ENCODE data around the gene IL25. TPM values are rescaled to one million over a fixed set of nuclear protein-coding genes. Genes with fewer than 3 reads are reported as not detected.
"Not testable (repeated sequence)": the region's sequence is repeated elsewhere in the genome, so short reads cannot be mapped to it uniquely, and the experiment has no call there.

IL25 gene
- total RNA-seq, 1 experiment from 2014 or later: not detected

GRCh38 chr14:23324993-23325392, 47.6 kb upstream of the IL25 start:
- no peaks in the 10 kb centered on the region for H3K27me3 ChIP-seq (ENCODE audit: control insufficient read depth, insufficient read depth, low read length)
- TF ChIP-seq, protein P1, sequence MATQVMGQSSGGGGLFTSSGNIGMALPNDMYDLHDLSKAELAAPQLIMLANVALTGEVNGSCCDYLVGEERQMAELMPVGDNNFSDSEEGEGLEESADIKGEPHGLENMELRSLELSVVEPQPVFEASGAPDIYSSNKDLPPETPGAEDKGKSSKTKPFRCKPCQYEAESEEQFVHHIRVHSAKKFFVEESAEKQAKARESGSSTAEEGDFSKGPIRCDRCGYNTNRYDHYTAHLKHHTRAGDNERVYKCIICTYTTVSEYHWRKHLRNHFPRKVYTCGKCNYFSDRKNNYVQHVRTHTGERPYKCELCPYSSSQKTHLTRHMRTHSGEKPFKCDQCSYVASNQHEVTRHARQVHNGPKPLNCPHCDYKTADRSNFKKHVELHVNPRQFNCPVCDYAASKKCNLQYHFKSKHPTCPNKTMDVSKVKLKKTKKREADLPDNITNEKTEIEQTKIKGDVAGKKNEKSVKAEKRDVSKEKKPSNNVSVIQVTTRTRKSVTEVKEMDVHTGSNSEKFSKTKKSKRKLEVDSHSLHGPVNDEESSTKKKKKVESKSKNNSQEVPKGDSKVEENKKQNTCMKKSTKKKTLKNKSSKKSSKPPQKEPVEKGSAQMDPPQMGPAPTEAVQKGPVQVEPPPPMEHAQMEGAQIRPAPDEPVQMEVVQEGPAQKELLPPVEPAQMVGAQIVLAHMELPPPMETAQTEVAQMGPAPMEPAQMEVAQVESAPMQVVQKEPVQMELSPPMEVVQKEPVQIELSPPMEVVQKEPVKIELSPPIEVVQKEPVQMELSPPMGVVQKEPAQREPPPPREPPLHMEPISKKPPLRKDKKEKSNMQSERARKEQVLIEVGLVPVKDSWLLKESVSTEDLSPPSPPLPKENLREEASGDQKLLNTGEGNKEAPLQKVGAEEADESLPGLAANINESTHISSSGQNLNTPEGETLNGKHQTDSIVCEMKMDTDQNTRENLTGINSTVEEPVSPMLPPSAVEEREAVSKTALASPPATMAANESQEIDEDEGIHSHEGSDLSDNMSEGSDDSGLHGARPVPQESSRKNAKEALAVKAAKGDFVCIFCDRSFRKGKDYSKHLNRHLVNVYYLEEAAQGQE (IDR thresholded peaks at IDR 0.05; ENCODE audit: insufficient read depth in 1 of 2, low read depth in 2 of 2, low read length in 1 of 2): no peak
- TF ChIP-seq TCF7L2 (IDR thresholded peaks at IDR 0.05; ENCODE audit: low read depth, low read length) (no peak), SIN3A (IDR thresholded peaks at IDR 0.05; ENCODE audit: borderline replicate concordance, insufficient read depth, low read depth, low read length) (no peak), POLR2AphosphoS5 (IDR thresholded peaks at IDR 0.05; ENCODE audit: low read depth, low read length) (no peak), CTCF (IDR thresholded peaks at IDR 0.05) (no peak)
- intact Hi-C loops (cut with micrococcal nuclease; ENCODE audit: unreplicated experiment): loop anchor here (5.0 to 10.0 kb wide), 3 partner anchors 57 to 230 kb away; partner anchors contain the start of genes THTPA and ZFHX2
- in situ Hi-C loops (cut with HindIII; ENCODE audit: low pct_unique_long_range_greater_than_20kb, low sequenced_read_pairs): no loop called here
- no peak overlapping the region for H3K4me3 ChIP-seq (ENCODE audit: low read depth in 2 of 2, low read length in 2 of 2)
- DNase-seq (ENCODE audit: low read depth, low spot score) (no peak), ATAC-seq (no peak)
- H3K27ac ChIP-seq (ENCODE audit: low read length): no peak overlapping the region
- ChIA-PET CTCF (interaction anchor here (0.6 kb wide), 1 partner anchor 52 kb away, joined by 5 read pairs; no protein-coding TSS in a partner anchor), POLR2A (no interaction called here)
- peaks cover 21% of the 10 kb centered on the region for H3K36me3 ChIP-seq (ENCODE audit: control insufficient read depth, insufficient read depth, low read length)
- no peaks in the 10 kb centered on the region for H3K9me3 ChIP-seq (ENCODE audit: control insufficient read depth, insufficient read depth, low read depth, low read length)
- peaks cover 7% of the 10 kb centered on the region for H3K4me1 ChIP-seq (ENCODE audit: control insufficient read depth, insufficient read depth, low read length)
- BruUV-seq (replicated peaks): no TSS peak

DNA sequence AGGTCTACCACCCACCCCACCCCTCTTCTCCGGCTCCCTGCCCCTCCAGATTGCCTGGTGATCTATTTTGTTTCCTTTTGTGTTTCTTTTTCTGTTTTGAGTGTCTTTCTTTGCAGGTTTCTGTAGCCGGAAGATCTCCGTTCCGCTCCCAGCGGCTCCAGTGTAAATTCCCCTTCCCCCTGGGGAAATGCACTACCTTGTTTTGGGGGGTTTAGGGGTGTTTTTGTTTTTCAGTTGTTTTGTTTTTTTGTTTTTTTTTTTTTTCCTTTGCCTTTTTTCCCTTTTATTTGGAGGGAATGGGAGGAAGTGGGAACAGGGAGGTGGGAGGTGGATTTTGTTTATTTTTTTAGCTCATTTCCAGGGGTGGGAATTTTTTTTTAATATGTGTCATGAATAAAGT, 46.9 kb upstream of the IL25 start:
- POLR2A ChIA-PET; H3K4me1 ChIP-seq (ENCODE audit: control insufficient read depth, insufficient read depth, low read length); H3K9me3 ChIP-seq (ENCODE audit: control insufficient read depth, insufficient read depth, low read depth, low read length); H3K27ac ChIP-seq (ENCODE audit: low read length); BruUV-seq (replicated peaks); in situ Hi-C loops (cut with HindIII; ENCODE audit: low pct_unique_long_range_greater_than_20kb, low sequenced_read_pairs); H3K27me3 ChIP-seq (ENCODE audit: control insufficient read depth, insufficient read depth, low read length); H3K4me3 ChIP-seq (ENCODE audit: low read depth in 2 of 2, low read length in 2 of 2); ATAC-seq; CTCF ChIA-PET; DNase-seq (ENCODE audit: low read depth, low spot score): not testable (repeated sequence)
- intact Hi-C loops (cut with micrococcal nuclease; ENCODE audit: unreplicated experiment): loop anchor here (5.0 to 10.0 kb wide), 3 partner anchors 57 to 229 kb away; partner anchors contain the start of genes THTPA and ZFHX2
- H3K36me3 ChIP-seq (ENCODE audit: control insufficient read depth, insufficient read depth, low read length): peaks cover 21% of the 10 kb centered on the region

DNA sequence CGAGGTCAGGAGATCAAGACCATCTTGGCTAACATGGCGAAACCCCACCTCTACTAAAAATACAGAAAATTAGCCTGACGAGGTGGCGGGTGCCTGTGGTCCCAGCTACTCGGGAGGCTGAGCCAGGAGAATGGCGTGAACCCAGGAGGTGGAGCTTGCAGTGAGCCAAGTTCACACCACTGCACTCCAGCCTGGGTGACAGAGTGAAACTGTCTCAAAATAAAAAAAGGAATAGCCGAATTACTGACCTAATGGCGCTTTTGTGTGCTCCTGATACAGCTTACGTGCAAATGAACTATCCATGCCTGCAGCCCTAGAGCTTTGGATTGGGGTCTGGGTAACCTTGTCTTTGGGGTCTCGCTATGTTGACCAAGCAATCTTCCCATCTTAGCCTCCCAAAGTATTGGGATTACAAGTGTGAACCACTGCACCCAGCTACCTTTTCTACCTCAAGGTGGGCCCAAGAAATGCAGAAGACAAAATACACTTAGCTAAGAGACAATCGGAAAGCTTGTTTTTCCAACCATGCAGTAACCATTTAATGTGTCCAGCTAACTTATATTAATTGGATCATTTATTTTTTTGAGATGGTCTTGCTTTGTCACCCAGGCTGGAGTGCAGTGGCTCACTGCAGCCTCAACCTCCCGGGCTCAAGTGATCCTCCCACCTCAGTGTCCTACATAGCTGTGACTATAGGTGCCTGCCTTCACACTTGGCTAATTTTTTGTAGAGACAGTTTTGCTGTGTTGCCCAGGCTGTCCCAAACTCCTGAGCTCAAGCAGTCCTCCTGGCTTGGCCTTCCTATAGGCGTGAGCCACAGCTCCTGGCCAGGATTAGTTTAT, 45.9 kb upstream of the IL25 start:
- POLR2A ChIA-PET: interaction anchor here (0.5 kb wide), 1 partner anchor 65 kb away, joined by 4 read pairs; no protein-coding TSS in a partner anchor
- intact Hi-C loops (cut with micrococcal nuclease; ENCODE audit: unreplicated experiment) (loop anchor here (5.0 to 10.0 kb wide), 3 partner anchors 56 to 228 kb away; partner anchors contain the start of genes THTPA and ZFHX2), in situ Hi-C loops (cut with HindIII; ENCODE audit: low pct_unique_long_range_greater_than_20kb, low sequenced_read_pairs) (no loop called here)

More for the DNA sequence above, 45.9 kb upstream of the IL25 start:
- CTCF ChIA-PET: interaction anchor here (1.2 to 1.3 kb wide), 2 partner anchors 18 to 53 kb away, joined by 3 to 8 read pairs; no protein-coding TSS in a partner anchor
- H3K4me1 ChIP-seq (ENCODE audit: control insufficient read depth, insufficient read depth, low read length): peaks cover 7% of the 10 kb centered on the region
- no peak overlapping the region for H3K27ac ChIP-seq (ENCODE audit: low read length)
- ATAC-seq (no peak), DNase-seq (ENCODE audit: low read depth, low spot score) (no peak)
- TF ChIP-seq, protein P1 (IDR thresholded peaks at IDR 0.05; ENCODE audit: insufficient read depth in 1 of 2, low read depth in 2 of 2, low read length in 1 of 2): no peak
- TF ChIP-seq CTCF (IDR thresholded peaks at IDR 0.05) (no peak), POLR2AphosphoS5 (IDR thresholded peaks at IDR 0.05; ENCODE audit: low read depth, low read length) (peak; percentile 7; the same call in 1 of the 2 replicates), TCF7L2 (IDR thresholded peaks at IDR 0.05; ENCODE audit: low read depth, low read length) (no peak), SIN3A (IDR thresholded peaks at IDR 0.05; ENCODE audit: borderline replicate concordance, insufficient read depth, low read depth, low read length) (no peak)
- no peaks in the 10 kb centered on the region for H3K9me3 ChIP-seq (ENCODE audit: control insufficient read depth, insufficient read depth, low read depth, low read length)
- H3K27me3 ChIP-seq (ENCODE audit: control insufficient read depth, insufficient read depth, low read length): no peaks in the 10 kb centered on the region
- peaks cover 21% of the 10 kb centered on the region for H3K36me3 ChIP-seq (ENCODE audit: control insufficient read depth, insufficient read depth, low read length)
- no peak overlapping the region for H3K4me3 ChIP-seq (ENCODE audit: low read depth in 2 of 2, low read length in 2 of 2)
- no TSS peak for BruUV-seq (replicated peaks)
